Memory B cell (primary cell): ENCODE data around the gene ADM5.

Experiments
- ATAC-seq: fragments of 150-1000 bp; cut with Tn5 transposase; 2 replicates; pipeline ENCODE4 v1.10.0; 2021; ENCODE audit warnings: low read depth, mild to moderate bottlenecking, moderate library complexity
- DNase-seq, 2 donors: peaks; one replicate each; pipeline ENCODE4 v3.0.0; 2022; ENCODE audit warnings: low spot score in 2 of 2
- H3K27ac Mint-ChIP-seq: one replicate; pipeline ENCODE4 v1.8.0; 2022; ENCODE audit warnings: mild to moderate bottlenecking, moderate library complexity, mixed read lengths
- H3K27me3 Mint-ChIP-seq: one replicate; pipeline ENCODE4 v1.8.0; 2022; ENCODE audit warnings: mixed read lengths
- H3K36me3 Mint-ChIP-seq: one replicate; pipeline ENCODE4 v1.8.0; 2022; ENCODE audit warnings: mild to moderate bottlenecking, mixed read lengths
- H3K4me1 Mint-ChIP-seq: one replicate; pipeline ENCODE4 v1.8.0; 2022; ENCODE audit warnings: mixed read lengths
- H3K4me3 Mint-ChIP-seq: one replicate; pipeline ENCODE4 v1.8.0; 2022; ENCODE audit warnings: mild to moderate bottlenecking, moderate library complexity, mixed read lengths
- H3K9me3 Mint-ChIP-seq: one replicate; pipeline ENCODE4 v1.8.0; 2022; ENCODE audit warnings: mixed read lengths

ADM5 gene, protein sequence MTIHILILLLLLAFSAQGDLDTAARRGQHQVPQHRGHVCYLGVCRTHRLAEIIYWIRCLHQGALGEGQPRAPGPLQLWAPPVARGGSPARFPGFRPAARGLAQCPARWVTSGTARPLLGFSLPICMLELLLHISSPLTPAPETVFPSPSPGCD

DNA sequence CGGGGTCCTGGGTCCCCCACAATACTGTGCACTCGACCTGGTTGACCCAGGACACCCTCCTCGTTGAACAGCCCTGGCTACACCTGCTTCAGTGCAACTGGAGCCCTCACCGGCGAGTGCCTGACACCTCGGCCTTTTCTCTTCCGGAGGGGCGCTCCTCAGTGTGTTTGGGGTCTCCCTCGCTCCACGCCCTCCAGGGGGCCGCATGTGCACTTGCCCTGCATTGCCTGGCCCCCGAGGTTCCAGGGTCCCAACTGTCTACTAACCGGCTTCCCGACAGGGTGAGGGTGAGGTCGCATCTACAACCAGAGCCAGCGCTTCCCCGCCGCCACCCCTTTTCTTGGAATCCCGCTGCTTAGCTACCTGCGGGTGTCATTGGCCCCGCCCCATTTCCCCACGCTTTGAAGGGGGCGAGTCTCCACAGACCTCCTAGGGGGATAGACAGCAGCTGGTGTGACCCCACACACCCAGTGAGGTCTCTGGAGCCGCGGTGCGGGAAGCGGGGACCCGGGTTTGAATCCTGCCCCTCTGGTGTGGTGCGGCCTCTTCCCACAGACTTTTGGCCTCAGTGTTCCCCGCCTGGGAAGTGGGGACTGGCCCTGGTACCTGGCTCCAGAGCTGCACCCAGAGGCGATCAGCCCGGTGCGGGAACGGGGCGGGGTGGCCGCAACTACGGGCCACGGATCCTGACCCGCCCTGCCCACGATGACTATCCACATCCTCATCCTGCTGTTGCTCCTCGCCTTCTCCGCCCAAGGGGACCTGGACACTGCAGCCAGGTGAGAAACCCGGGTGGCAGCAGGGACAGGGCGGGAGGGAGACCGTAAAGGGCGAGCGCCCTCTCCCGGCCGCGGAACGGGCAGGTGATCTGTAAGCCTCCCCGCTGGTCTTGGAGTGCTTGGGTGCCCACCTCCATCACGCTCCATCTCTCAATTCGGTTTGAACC, at the start of gene ADM5:
ADM5 (plus strand) TSS at position 462 of the 946 bp plus-strand sequence; CDS start at position 706, 244 bp downstream.
- ATAC-seq (peak; percentile 64), DNase-seq (no peak)
- Mint-ChIP-seq H3K4me1 (peaks cover 17% of the 10 kb centered on the region), H3K9me3 (no peaks in the 10 kb centered on the region), H3K36me3 (peaks cover 17% of the 10 kb centered on the region), H3K27ac (no peak within 1 kb of the TSS), H3K27me3 (peaks cover 14% of the 10 kb centered on the region), H3K4me3 (peak within 1 kb of the TSS; percentile 88)

DNA sequence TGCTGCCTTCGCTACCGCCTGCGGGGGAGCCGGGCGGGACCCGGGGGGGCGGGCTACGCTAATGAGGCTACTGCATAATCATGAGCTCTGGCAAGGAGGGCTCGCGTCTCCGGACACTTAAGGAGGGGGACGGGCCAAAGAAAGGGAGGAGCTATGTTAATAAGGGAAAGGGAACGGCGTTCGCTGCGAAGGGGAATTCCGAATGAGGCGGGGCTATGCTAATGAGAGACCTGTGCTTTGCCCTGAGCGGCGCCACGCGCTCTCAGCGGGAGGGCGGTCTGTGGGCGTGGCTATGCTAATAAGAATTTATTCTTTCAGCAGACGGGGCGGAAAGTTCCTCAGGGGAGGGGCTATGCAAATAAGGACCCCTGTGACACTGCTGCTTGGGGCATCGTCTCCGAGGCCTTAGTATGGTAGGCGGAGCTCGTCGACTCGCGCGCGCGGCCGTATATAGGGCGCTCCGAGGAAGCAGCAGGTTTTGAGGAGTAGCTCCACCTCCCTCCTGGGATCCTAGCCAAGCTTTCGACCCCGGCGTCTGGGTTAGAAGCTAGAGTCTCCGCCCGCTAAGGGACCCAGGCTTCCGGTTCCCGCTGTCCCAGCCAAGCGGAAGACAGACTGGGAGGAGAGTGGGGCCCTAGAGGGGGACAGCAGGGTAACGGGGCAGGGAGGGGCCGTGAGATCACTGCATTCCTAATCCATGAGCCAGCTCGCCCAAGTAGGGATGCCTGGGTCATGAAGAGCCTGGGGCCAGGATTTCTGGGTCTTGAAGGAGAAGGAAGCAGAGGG, 49.1 kb upstream of the ADM5 start, which contains the start of gene RRAS:
RRAS (minus strand) TSS at position 31 of the 786 bp plus-strand sequence. CDS start 45 bp downstream, outside the sequence.
- Mint-ChIP-seq H3K36me3 (peaks cover 5% of the 10 kb centered on the region), H3K4me1 (peaks cover 42% of the 10 kb centered on the region), H3K9me3 (no peaks in the 10 kb centered on the region)

DNA sequence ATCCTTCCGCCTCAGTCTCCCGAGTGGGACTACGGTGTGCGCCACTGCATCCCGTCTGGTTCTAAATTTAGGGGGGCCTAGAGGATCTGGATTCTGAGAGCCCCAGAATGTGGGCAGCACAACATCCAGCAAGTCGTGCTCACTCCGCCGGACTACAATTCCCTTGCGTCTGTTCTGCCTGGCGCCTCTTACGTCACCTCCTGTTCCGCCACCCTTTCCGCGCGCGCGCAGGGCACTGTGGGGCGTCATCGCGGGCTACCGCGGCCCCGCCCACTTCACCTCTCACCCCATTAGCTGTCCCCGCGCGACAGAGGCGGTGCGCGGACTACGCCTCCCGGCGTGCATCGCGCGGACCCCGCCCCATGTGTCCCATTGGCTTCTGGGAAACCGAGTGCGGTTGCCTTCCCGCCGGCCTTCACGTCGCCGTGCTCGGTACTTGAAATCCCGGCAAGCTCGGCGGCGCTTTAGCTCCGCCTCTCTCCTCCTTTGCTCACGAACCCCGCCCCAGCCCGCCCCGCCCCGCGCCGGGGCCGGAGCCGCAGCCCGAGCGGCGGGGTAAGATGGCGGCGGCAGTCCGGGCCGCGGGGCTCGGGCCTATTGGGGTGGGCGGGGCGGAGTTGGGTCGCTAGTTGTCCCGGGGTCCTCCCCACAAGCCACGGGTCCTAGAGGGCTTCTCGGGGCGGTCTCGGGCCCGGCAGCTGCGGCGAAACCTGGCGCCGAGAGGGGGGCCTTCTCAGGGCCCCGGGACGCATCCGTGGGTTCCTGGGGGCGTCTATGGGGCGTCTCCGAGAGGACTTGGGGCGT, 47.5 kb upstream of the ADM5 start, which contains the start of gene SCAF1:
SCAF1 (plus strand) TSS at position 522 of the 804 bp plus-strand sequence. CDS start 2,818 bp downstream, outside the sequence.
- ATAC-seq: peak; percentile 68
- H3K36me3 Mint-ChIP-seq: peaks cover 11% of the 10 kb centered on the region
- DNase-seq: peak; percentile 96 to 99
- peak within 1 kb of the TSS; percentile 92 for H3K4me3 Mint-ChIP-seq
- no peaks in the 10 kb centered on the region for H3K27me3 Mint-ChIP-seq
- H3K4me1 Mint-ChIP-seq: peaks cover 46% of the 10 kb centered on the region
- H3K27ac Mint-ChIP-seq: peak within 1 kb of the TSS; percentile 98
- H3K9me3 Mint-ChIP-seq: no peaks in the 10 kb centered on the region

More for the DNA sequence above, 49.1 kb upstream of the ADM5 start, which contains the start of gene RRAS:
- ATAC-seq: peak; percentile 65
- H3K4me3 Mint-ChIP-seq: peak within 1 kb of the TSS; percentile 92
- H3K27ac Mint-ChIP-seq: peak within 1 kb of the TSS; percentile 98
- DNase-seq: peak; percentile 97 to 100
- no peaks in the 10 kb centered on the region for H3K27me3 Mint-ChIP-seq

DNA sequence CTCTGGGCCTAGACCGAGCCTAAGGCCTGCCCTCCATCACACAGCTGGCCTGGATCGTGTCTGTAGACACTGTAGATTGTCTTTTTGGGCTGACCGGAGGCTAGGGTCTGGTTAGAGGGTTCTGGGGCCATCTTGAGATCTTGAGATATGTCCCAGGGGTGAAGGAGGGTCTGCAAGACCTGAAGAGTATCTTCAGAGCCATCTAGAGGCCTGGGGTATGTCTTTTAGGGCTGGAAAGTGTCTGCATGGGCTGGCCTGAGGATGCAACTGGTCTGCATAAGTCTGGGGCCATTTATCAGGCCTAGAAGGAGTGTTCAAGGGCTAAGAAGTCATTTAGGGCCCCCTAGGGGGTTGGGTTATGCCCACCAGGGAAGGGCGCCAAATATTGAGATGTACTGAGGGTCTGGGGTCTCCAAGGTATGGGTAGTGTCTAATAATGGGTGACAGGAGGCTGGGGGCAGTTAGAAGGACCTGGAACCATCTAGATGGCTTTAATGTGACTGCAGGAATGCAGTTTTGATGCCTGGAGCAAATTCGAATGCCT, 46.8 kb upstream of the ADM5 start:
- peaks cover 43% of the 10 kb centered on the region for H3K4me1 Mint-ChIP-seq
- ATAC-seq (no peak), DNase-seq (peak in 1 of 2 donors; percentile 25)
- H3K27ac Mint-ChIP-seq: peak overlapping the region; percentile 98
- no peaks in the 10 kb centered on the region for H3K9me3 Mint-ChIP-seq
- H3K36me3 Mint-ChIP-seq: peaks cover 11% of the 10 kb centered on the region
- peak overlapping the region; percentile 92 for H3K4me3 Mint-ChIP-seq
- no peaks in the 10 kb centered on the region for H3K27me3 Mint-ChIP-seq

DNA sequence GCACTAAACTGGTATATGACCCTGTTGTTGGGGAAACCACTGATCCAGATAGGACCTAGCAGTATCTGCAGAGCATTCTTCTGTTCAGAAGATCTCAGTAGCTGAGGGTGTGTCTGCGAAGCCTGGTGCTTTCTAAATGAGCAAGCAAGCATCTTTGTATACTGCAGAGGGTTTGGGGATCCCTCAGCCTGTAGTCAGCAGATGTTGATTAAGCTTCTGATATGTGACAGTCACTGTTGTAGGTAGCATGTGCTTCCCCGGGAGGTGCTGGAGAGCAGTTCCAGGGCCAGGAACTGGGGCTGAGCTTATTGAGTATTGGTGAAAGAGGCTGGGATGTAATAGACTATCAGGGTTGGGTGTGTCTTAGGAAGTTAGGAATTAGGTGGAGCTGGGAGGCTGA, 45.9 kb upstream of the ADM5 start:
- Mint-ChIP-seq H3K27ac (no peak overlapping the region), H3K9me3 (no peaks in the 10 kb centered on the region), H3K36me3 (peaks cover 11% of the 10 kb centered on the region), H3K4me1 (peaks cover 37% of the 10 kb centered on the region), H3K4me3 (no peak overlapping the region), H3K27me3 (no peaks in the 10 kb centered on the region)
- ATAC-seq (no peak), DNase-seq (no peak)

DNA sequence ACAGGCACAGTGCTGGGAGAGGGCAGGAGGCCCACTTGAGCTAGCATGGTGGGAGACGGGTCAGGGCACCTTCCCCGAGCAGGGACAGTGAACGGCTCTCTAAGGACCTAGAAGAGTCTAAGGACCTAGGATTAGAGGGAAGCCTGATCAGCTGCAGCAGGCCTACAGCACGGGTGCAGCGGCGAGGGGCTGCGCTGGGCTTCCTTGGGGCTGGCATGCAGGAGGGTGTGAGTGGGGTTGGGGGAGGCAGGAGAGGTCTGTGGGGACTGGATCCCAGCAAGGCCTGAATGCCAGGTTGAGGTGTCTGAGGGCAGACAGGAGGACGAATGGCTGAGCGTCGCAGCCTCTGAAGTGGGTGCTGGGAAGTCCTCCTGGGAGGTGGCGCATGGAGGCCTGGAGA, 43.8 kb upstream of the ADM5 start:
- no peak overlapping the region for H3K27ac Mint-ChIP-seq
- H3K4me3 Mint-ChIP-seq: no peak overlapping the region
- H3K36me3 Mint-ChIP-seq: peaks cover 11% of the 10 kb centered on the region

DNA sequence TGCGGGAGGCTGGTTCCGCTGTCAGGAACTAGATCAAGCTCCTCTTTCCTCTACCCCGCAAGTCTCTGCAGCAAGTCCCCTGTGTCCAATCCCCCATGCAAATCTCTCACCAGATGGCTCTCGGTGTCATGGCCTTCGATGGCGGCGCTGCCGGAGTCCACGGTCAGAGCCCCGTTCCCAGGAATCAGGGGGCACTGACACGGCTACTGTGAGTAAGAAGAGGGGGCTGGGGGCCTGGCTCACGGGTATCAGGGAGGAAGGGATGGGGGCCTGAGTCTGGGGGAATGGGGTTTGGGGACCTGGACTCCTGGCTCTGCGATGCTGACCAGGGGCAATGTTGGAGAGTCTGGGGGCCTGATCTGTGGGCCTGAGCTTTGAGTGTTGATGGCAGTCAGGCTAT, 43.4 kb upstream of the ADM5 start:
- no peaks in the 10 kb centered on the region for H3K27me3 Mint-ChIP-seq
- no peak overlapping the region for H3K4me3 Mint-ChIP-seq
- no peak overlapping the region for H3K27ac Mint-ChIP-seq
- no peak for ATAC-seq
- peaks cover 12% of the 10 kb centered on the region for H3K36me3 Mint-ChIP-seq
- no peak for DNase-seq
- H3K4me1 Mint-ChIP-seq: peaks cover 26% of the 10 kb centered on the region
- H3K9me3 Mint-ChIP-seq: no peaks in the 10 kb centered on the region

More for the DNA sequence above, 43.8 kb upstream of the ADM5 start:
- Mint-ChIP-seq H3K9me3 (no peaks in the 10 kb centered on the region), H3K4me1 (peaks cover 30% of the 10 kb centered on the region), H3K27me3 (no peaks in the 10 kb centered on the region)
- no peak for DNase-seq
- ATAC-seq: no peak

DNA sequence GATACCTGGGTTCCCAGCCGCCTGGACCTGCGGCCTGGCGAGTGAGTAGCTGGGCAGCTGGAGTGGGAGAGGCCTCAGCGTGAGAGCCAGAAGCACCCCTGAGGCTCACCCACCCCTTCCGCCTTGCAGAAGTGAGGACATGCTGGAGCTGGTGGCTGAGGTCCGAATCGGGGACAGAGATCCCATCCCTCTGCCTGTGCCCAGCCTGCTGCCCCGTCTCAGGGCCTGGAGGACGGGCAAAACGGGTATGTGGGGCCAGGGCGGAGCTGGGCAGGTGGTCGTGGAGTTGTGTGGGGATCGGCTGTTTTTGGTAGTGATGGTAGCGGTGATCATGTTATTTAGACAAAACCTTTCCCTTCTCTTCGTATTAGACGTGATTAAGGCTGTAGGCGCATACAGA, 42.8 kb upstream of the ADM5 start:
- no peak for DNase-seq
- Mint-ChIP-seq H3K36me3 (peaks cover 12% of the 10 kb centered on the region), H3K4me3 (no peak overlapping the region), H3K27me3 (no peaks in the 10 kb centered on the region), H3K27ac (no peak overlapping the region), H3K9me3 (no peaks in the 10 kb centered on the region), H3K4me1 (peaks cover 25% of the 10 kb centered on the region)
- ATAC-seq: no peak

DNA sequence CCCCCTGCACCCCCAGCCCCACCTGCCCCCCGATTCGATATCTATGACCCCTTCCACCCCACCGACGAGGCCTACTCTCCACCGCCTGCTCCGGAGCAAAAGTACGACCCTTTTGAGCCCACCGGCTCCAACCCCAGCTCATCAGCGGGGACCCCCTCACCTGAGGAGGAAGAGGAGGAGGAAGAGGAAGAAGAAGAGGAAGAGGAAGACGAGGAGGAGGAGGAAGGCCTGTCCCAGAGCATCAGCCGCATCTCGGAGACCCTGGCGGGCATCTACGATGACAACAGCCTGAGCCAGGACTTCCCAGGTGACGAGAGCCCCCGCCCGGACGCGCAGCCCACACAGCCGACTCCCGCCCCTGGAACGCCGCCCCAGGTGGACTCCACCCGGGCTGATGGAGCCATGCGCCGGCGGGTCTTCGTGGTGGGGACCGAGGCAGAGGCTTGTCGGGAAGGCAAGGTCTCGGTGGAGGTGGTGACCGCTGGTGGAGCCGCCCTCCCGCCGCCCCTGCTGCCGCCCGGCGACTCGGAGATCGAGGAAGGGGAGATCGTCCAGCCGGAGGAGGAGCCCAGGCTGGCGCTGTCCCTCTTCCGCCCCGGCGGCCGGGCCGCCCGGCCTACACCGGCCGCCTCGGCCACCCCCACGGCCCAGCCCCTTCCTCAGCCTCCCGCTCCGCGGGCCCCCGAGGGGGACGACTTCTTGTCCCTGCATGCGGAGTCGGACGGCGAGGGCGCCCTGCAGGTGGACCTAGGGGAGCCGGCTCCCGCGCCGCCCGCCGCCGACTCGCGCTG, 38.2 kb upstream of the ADM5 start:
- no peaks in the 10 kb centered on the region for H3K4me1 Mint-ChIP-seq
- peaks cover 14% of the 10 kb centered on the region for H3K36me3 Mint-ChIP-seq

DNA sequence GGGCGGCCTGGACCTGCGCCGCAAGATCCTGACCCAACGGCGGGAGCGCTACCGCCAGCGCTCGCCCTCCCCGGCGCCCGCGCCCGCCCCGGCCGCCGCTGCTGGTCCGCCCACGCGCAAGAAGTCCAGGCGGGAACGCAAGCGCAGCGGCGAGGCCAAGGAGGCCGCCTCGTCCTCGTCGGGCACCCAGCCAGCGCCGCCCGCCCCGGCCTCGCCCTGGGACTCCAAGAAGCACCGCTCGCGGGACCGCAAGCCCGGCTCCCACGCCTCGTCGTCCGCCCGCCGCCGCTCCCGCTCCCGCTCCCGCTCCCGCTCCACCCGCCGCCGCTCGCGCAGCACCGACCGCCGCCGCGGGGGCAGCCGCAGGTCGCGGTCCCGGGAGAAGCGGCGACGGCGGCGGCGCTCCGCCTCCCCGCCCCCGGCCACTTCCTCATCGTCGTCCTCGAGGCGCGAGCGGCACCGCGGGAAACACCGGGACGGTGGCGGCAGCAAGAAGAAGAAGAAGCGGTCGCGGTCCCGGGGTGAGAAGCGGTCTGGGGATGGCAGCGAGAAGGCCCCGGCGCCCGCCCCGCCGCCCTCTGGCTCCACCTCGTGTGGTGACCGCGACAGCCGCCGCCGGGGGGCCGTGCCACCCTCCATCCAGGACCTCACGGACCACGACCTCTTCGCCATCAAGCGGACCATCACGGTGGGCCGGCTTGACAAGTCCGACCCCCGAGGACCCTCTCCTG, 37.4 kb upstream of the ADM5 start:
- Mint-ChIP-seq H3K4me3 (no peak overlapping the region), H3K27me3 (no peaks in the 10 kb centered on the region), H3K27ac (no peak overlapping the region), H3K36me3 (peaks cover 14% of the 10 kb centered on the region), H3K9me3 (no peaks in the 10 kb centered on the region), H3K4me1 (no peaks in the 10 kb centered on the region)
- DNase-seq (no peak), ATAC-seq (no peak)

More for the DNA sequence above, 38.2 kb upstream of the ADM5 start:
- DNase-seq: no peak
- Mint-ChIP-seq H3K4me3 (no peak overlapping the region), H3K27me3 (no peaks in the 10 kb centered on the region), H3K27ac (no peak overlapping the region), H3K9me3 (no peaks in the 10 kb centered on the region)
- no peak for ATAC-seq

DNA sequence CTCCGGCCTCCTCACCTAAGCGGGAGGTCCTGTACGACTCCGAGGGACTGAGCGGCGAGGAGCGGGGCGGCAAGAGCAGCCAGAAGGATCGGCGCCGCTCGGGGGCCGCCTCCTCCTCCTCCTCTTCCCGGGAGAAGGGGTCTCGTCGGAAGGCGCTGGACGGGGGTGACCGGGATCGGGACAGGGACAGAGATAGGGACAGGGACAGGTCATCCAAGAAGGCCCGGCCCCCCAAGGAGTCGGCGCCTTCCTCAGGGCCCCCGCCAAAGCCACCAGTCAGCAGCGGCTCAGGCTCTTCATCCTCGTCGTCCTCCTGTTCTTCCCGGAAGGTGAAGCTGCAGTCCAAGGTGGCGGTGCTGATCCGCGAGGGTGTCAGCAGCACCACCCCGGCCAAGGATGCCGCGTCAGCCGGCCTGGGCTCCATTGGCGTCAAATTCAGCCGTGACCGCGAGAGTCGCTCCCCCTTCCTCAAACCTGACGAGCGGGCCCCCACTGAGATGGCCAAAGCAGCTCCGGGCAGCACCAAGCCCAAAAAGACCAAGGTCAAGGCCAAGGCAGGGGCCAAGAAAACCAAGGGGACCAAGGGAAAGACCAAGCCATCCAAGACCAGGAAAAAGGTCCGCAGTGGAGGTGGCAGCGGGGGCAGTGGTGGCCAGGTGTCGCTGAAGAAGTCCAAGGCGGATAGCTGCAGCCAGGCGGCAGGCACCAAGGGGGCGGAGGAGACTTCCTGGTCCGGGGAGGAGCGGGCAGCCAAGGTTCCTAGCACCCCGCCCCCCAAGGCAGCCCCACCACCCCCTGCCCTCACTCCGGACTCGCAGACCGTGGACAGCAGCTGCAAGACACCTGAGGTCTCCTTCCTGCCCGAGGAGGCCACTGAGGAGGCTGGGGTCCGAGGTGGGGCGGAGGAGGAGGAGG, 36.6 kb upstream of the ADM5 start:
- no peak for ATAC-seq
- Mint-ChIP-seq H3K27me3 (no peaks in the 10 kb centered on the region), H3K27ac (no peak overlapping the region), H3K9me3 (no peaks in the 10 kb centered on the region), H3K4me3 (no peak overlapping the region), H3K4me1 (peaks cover 3% of the 10 kb centered on the region), H3K36me3 (peaks cover 17% of the 10 kb centered on the region)
- DNase-seq: no peak
